Upper lobe of left lung (tissue), 4 donors: Measurements from ENCODE around the gene PPP6C.

Experiments used
- CTCF ChIP-seq, 6 experiments: fragments of 450-650 bp in 4 of 6; fragments of 200-600 bp in 2 of 6; sonication (generic) in 2 of 6; IDR thresholded peaks; one replicate each; pipeline ENCODE4 v1.5.1; 2016 to 2019; ENCODE audit warnings: antibody characterized with exemption in 6 of 6
- POLR2A ChIP-seq, 4 donors: fragments of 450-650 bp; IDR thresholded peaks; one replicate each; pipeline ENCODE4 v1.5.1; 2016 to 2017; ENCODE audit warnings: antibody characterized with exemption in 4 of 4, mild to moderate bottlenecking in 2 of 4
- POLR2AphosphoS5 ChIP-seq, 2 donors: sonication (generic); formaldehyde crosslinking; IDR thresholded peaks; one replicate each; pipeline ENCODE4 v1.5.1; 2017; ENCODE audit warnings: antibody characterized with exemption in 2 of 2

- TF ChIP-seq CTCF (IDR thresholded peaks at IDR 0.05) (no peak), POLR2A (IDR thresholded peaks at IDR 0.05) (no peak), POLR2AphosphoS5 (IDR thresholded peaks at IDR 0.05) (no peak)
Observed at GRCh38 chr9:125189011-125189360, 617 bp downstream of the PPP6C start.
